NCI-H345 (cell line): ENCODE data around the gene CD248.
"Not testable (repeated sequence)": the region's sequence is repeated elsewhere in the genome, so short reads cannot be mapped to it uniquely, and the experiment has no call there.

Experiments
- DNase-seq: peaks from one replicate; lab custom pipeline; 2025; lab: John Stamatoyannopoulos, UW

Gene CD248

DNA sequence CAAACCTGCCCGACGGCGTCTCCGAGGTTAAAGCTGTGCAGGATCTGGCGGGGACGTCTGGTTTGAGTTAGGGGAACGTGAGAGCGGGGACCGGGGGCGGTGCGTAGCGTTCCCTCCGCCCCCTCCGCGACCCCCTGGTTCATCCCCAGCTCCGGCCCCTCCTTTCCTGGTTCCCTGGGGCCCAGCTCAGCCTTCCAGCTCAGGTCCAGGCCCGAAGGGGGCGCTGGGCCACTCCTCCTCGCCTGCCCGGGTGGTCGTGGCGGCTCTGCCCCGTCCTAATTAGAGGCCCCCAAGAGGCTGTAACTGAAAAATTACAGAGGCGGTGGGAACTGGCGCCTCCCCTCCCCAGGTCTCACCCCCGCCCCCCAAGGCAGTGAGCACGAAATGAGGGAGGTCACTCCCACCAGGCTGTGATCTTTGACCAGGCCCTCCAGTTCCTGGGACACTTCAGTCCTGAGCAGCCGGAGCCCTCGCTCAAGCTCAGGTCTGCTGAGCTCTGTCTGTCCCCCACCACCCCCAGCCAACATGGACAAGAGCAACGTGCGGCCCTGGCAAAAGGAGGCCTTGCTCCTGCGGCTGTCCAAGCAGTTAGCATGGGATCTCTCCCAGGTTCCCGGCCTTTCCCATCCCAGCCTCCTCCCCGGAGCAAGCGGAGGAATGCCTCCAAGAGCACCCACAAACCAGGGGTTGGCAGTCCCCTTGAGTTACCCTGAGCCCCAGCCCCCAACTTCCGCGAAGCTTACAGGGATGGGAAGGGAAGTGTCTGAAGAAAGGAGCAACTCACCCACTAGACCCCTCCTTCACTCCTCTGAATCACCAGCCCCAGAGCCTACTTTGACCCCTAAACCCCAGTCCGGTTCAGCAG lies 3.3 kb downstream of the CD248 start:
- DNase-seq: no peak

DNA sequence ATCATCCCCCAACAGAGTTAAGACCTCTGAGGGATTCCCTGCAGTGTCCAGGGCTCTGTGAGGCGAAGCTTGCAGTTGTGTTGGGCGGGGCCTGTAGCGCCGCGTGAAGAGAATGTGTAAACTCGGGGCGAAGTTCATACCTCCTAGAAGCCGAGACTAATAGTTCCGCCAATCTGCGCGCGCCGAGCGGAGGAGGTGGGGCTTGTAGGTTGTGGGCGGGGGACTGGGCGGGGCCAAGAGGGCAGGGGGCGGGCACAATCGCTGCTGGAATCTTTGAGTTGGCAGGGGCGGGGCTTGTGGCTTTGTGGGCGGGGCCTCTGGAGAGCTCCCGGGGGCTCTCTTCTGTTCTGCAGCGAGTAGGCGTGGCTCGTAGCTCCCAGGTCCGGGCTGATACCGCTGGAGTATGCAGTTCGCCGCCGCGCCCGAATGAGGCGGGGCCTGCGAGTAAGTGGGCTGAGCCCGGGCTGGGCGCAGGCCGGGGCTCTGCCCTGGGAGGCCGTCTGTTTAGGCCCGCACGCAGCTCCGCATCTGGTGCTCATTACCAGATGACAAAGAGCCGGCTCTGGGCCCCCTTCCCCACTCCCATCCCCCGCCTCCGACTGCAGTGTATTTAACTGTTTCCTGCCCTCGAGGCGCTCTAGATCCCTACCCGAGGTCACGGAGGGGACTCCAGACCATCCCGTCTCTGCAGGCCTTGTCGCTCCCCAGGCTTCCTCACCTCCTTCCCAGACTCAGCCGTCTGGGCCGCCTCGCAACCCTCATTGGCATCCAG lies 4.1 kb downstream of the CD248 start:
- peak; percentile 97 for DNase-seq

DNA sequence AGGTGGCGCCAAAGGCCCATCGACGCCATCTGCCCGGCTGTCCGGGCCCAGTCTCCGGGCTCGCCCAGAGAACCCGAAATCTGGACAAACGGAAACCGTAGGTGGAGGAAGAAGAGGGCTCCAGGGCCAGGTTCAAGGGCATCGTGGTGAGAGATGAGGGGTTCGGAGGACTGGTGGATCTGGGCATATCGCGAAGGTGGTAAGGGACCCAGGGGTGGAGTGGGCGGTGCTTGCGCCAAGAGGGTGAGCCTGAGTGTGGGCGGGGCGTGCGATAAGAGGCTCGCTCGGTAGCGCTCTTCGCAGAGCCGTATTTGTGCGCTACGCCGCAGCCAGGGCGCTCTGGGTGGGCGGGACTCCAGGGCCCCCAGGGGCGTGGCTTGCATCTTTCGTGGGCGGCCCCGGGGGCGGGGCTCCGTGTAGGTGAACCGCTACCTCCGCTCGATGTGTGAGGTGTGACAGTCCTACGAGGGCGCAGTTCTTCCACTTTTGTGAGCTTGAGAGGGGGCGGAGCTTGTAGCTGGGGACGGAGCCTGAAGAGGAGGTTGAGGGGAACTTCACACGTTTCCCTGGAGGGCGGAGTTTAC lies 4.8 kb downstream of the CD248 start:
- peak; percentile 97 for DNase-seq

DNA sequence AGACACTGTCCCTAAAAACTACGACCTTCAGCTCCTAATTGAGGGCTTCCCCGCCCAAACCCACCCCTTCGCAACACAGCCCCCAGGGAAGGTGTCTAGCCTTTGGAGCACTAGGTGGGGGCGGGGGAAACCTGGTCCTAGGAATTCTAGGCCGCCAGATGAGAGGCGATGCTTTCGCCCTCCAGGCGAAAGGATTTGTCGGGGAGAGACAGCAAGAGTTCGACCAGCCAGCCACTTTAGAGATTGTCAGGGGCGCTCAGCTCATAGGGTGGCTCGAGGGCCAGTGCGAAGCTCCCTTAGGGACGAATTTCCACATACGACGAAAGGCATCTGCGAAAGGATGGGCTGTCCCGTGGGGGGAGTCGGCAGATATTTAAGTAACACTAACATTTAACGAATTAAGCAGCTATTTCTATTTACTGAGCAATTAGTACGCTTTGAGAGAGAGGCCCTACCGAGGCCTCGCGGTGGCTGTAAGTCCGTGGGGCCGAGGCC lies 5.3 kb downstream of the CD248 start:
- DNase-seq: no peak

DNA sequence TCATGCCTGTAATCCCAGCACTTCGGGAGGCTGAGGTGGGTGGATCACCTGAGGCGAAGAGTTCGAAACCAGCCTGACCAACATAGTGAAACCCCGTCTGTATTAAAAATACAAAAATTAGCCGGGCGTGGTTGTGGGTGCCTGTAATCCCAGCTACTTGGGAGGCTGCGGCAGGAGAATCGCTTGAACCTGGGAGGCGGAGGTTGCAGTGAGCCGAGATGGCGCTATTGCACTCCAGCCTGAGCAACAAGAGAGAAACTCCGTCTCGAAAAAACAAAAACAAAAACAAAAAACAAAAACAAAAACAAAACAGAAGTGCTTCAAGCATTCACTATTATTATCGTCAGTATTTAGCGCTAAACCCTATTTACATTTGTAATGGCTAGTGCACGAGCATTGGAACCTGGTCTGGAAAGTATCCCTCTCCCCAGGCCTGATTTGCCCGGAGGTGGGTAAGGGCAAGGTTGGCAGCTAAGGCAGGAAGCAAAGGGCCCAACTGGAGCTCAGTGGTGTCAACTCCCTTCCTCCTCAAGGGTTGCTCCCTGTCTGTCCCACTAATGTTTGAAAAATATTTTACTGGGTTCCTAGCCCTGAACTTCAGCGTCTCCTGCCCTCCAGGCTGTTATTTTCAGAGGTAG lies 5.9 kb downstream of the CD248 start:
- not testable (repeated sequence) for DNase-seq

DNA sequence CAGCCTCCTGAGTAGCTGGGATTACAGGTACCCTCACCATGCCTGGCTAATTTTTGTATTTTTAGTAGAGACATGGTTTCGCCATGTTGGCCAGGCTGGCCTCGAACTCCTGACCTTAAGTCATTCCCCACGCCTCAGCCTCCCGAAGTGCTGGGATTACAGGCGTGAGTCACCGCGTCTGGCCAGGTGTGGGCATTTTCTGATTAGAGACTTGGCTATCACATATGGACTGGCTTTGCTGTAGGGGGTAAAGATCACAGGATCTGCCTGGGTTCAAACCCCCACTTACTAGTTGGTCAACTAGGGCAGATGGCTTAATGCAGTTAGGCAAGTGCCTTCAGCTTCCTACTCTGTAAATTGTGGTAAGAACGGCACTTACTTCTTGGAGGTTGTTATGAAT lies 6.5 kb downstream of the CD248 start:
- no peak for DNase-seq

DNA sequence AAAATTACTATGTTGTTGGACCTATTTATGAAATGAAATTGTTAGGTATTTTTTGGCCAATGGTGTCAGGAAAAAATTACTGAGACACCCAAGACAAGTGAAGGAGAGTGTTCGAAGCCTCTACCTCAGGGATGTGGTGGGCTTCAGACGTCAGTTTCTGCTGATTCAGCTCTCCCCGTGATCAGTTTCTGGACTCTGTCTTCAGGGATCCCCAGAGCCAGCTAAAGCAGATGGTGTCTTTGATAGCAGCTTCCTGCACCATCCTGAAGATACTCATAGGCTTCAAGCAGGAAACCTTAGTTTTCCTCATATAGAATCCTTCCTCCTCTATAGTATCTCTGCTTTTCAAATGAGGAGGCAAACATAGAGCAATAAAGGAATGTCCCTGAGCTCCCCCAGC lies 7.4 kb downstream of the CD248 start:
- no peak for DNase-seq

DNA sequence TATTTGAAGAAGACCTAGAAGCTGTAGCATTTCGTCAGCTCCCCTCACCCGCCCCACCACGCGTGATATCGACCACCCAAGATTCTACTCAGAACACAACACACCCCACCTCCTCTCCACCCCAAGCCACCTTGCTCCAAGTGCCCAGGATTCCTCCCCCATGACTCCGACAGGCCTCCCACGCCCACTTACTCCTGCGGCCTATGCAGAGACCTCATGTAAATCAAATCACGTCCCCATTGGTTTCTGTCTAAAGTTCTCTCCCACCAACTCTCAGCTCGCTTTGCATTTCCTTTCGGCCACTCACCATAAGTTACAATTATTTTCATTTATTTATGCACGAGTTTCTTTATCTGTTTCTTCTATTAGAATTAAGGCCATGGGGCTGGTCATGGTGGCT lies 14.2 kb downstream of the CD248 start:
- no peak for DNase-seq

DNA sequence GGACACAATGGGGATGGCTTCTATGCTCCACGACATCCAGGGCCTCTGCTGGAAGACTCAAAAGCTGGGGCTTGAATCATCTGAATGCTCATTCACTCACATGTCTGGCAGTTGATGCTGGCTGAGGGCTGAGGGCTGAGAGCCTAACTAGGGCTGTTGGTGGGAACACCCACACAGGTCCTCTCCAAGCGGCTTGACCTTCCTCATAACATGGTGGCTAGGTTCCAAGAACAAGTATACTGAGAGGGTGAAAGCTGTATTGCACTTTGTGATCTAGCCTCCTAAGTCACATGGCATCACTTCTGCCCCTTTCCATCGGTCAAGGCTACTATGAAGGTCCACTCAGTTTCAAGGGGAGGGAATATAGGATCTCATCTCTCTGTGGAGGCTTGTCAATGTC lies 17.7 kb downstream of the CD248 start:
- DNase-seq: no peak

DNA sequence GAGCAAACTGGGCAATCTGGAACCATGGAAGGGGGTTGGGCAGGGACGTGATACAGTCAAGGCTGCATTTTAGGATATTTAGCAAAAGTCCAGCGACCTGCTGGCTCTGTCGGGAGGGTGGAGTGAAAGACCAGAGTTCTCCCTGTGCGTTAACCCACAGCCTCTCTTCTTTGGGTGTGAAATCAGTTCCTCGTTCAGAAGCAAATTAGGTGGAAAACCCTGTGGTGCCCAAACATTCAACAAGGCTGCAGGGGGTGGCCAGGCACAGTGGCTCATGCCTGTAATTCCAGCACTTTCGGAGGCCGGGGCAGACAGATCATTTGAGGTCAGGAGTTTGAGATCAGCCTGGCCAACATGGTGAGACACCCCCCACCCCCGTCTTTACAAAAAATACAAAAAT lies 19.2 kb downstream of the CD248 start:
- DNase-seq: no peak

DNA sequence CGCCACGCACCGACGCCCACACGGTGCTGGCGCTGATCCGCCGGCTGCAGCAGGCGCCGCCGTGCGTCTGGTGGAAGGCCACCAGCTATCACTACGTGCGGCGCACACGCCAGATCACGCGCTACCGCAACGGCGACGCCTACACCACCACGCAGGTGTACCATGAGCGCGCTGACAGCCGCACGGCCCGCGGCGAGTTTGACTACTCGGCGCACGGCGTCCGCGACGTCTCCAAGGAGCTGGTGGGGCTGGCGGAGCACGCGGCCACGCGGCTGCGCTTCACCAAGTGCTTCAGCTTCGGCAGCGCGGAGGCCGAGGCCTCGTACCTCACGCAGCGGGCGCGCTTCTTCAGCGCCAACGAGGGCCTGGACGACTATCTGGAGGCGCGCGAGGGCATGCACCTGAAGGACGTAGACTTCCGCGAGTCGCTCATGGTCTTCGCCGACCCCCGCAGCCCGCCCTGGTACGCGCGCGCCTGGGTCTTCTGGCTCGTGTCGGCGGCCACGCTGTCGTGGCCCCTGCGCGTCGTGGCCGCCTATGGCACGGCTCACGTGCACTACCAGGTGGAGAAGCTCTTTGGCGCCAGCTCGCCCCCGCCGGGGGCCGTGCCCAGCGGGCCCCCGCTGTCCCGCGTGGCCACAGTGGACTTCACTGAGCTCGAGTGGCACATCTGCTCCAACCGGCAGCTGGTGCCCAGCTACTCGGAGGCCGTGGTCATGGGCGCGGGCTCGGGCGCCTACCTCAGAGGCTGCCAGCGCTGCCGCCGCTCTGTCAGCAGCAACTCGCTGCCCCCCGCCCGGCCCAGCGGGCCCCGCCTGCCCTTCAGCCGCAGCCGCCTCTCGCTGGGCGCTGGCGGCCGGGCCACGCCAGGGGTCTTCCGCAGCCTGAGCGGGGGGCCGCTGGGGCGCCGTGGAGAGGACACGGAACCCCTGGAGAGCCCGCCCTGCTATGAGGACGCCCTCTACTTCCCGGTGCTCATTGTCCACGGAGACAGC lies 21.9 kb downstream of the CD248 start:
- DNase-seq: no peak

DNA sequence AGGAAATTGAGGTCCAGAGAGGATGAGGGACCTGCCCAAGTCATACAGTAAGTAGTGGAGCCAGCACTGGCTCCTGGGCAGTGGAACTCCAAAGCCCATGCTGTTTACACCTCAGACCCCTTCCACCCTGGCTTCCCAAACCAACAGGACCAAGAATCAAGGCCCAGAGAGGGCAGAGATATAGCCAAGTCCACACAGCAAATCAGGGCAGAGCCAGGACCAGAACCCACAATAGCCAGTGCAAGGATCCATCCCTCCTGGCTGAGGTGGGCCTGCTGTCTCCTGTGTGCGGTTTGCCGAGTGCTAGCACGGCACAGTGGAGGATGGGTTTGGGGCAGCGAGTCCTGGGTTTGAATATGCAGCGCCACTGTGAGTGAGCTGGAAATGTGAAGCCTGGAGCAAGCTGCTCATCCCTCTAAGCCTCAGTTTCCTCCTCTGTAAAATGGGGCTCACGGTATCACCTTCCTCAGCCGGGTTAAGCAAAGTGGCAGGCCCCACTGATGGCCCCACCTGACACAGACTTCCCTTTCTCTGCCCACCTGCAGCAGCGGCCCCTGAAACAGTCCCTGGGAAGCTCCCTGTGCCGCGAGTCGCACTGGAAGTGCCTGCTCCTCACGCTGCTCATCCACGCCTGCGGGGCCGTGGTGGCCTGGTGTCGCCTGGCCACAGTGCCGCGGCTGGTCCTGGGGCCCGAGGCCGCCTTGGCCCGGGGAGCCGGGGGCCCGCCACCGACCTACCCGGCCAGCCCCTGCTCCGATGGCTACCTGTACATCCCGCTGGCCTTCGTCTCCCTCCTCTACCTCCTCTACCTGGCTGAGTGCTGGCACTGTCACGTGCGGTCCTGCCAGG lies 22.8 kb downstream of the CD248 start:
- no peak for DNase-seq

DNA sequence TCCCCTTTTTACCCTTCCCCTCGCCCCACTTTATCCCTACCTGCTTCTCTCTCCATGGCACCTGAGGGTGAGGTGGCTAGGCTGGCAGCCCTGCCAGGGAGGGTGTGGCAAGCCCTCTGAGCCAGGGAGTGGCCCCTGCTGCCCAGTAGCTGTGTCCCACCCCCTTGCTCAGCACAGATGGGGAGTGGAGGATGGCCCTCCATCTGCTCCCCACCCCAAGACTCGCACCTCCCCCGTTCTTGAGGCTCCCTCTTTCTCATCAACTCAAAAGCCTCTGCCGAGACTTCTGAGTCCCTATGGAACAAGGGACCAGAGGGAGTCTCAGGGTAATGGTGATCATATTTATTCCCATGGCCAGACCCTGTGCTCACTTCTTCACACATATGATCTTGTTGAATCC lies 23.5 kb downstream of the CD248 start:
- no peak for DNase-seq

DNA sequence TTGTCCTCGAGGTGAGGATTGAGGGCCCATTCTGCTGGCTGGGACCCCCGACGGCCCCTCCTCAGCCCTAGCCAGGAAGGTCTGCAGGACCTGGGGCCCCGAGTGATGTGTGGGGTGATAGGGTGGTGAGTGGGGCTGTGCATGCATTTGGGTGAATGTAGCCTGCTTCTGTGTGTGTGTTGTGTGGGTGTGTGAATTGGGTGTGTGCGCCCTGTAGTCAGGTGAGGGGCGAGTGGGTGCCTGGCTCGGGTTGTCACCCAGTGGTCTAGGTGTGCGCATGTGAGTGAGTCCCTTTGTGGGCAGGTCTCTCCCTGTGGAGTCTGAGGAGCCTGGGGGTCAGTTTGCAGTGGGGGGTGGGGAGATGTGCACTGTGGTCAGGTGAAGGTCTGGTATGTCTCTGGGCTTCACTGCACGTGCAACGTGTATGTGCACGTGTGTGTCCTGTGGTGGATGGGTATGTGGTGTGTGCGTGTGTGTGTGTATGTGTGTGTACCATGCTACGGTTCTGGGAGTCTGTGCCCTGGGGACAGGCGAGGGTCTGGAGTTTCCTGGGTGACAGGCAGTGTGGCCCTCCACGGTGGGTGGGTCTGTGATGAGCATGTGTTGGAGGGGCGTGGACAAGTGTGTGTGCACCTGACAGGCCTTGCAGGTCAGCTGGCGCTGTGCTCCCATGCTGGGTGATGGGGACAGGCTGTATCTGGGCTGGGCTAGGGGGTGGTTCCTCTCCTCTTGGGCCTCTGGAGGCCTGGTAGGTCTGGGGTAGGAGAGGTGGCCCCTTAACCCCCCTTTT lies 24.1 kb downstream of the CD248 start:
- no peak for DNase-seq

DNA sequence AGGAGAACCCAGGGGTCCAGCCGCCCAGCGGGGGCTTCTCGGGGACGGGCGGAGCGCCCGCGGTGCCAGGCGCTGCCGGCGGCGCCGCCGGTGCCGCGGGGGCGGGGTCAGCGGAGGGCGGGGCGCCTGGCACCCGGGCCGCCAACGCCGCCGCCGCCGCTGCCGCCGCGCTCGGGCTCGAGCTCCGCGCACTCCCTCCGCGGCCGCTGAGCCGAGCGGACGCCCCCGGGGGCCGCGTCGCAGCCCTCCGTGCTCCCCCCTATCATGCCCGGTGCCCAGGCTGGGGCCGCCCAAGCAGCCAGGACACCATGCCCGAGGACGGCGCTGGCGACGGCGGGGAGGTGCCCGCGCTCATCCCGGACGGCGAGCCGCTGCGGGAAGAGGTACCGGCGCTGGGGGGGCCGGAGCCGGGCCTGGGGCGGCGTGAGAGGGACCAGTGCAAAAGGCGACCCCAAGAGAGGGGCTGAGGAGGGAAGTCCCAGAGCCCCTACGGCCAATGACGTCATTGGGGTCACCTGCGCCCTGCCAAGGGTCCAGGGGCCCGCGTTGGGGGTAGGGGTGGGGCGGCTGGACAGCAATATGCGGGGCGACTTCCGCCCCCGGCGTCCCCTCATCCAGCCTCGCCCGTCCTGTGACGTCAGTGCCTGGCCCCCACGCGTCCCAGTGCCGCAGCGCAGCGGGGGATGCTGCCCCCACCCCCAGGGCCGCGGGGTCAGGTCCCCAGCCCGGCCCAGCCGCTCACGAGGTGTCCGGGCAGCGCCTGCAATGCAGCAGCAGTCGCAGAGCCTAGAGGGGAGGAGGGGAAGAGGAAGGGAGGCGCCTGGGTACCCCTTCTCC lies 24.9 kb downstream of the CD248 start, which contains the start of gene TMEM151A:
Gene TMEM151A, plus strand, starts transcription at position 189 of the 837 bp plus-strand sequence. Its CDS starts 120 bp downstream, at position 309.
- DNase-seq: peak; percentile 47

DNA sequence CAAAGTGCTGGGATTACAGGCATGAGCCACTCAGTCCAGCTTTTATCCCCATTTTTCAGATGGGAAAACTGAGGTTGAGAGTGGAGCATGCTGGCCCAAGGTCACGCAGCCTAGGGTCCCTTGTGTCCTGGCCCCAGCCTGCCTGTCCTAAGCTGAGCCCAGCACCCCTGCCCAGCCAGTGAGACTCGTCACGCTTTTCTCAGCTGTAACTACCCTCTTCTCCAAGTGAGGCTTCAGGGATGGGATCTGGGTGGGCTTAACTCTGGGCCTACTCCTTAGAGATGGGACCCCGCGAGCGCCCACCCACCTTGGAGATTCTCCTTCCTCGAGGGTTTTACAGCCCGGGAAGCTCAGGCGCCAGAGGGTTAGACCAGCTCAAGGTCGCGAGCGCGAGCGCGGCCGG lies 25.5 kb downstream of the CD248 start:
- DNase-seq: no peak

DNA sequence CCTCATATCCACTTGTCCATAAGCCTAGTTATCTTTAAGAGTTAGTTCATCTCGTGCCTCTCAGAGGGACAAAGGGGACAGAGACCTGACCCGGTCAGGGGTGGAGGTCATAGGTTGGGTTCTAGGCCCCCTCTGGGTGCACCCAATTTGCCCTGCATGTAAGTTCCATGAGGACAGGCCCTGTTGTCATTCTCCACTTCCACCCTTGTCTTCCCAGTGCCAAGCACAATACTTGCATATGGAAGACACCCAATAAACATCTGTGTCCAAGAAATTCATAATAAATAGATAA lies 26.6 kb downstream of the CD248 start:
- DNase-seq: no peak

DNA sequence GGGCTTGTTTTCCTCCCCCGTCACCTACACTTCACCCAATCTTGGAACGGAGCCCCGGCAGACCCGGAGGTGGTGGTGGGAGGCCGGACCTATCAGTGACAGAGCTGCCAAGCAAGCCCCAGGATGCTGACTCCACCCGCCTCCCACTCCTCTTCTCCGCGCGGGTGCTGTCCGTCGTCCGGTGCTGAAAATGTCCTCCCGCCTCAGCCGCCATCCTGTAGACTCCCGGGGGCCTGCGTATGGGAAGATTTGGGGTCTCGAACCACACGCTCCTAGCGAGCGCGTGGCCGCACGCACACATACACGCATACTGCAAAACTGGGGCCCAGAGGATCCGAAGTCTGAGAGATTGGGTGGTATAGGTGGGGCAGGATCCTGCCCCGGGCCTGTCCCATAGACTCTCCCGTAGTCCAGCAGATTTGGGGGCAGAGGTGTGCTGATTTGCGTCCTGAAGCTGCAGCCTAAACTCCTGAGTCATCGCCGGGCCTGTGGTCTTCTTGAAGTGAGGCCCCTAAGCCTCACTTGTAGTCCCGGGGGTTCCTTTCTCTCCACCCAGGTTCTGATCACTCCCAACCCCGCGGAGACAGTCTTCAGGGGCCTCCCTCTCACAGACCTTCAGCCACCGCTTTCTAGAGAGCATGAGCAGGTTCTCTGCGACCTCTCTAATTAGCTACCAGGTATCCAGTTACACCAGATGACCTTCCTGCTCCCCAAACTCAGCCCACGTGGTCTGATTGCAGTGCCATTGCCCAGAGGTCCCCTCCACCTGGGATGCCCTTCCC lies 27.1 kb downstream of the CD248 start:
- DNase-seq: no peak
